Transverse colon (tissue), 4 donors: Measurements from ENCODE around the gene TNFSF9.
"Not testable (repeated sequence)": the region's sequence is repeated elsewhere in the genome, so short reads cannot be mapped to it uniquely, and the experiment has no call there.

Experiments used
- POLR2A ChIP-seq: fragments of 450-650 bp; IDR thresholded peaks from one replicate; pipeline ENCODE4 v1.6.1; 2016; ENCODE audit warnings: antibody characterized with exemption, mild to moderate bottlenecking, moderate library complexity
- POLR2AphosphoS5 ChIP-seq, 3 donors: sonication (generic); formaldehyde crosslinking; IDR thresholded peaks; one replicate each; pipeline ENCODE4 v1.6.1; 2016; ENCODE audit warnings: antibody characterized with exemption in 3 of 3
- TF ChIP-seq, protein P1 (sequence below), 5 experiments: fragments of 200-600 bp in 3 of 5; fragments of 450-650 bp in 2 of 5; sonication (generic) in 3 of 5; IDR thresholded peaks; 1 replicate in 2 of 5; 2 replicates in 3 of 5; pipeline ENCODE4 v1.5.1; 2016 to 2017; ENCODE audit warnings: antibody characterized with exemption in 5 of 5, inconsistent platforms in 3 of 5, mild to moderate bottlenecking in 2 of 5, moderate library complexity in 1 of 5

DNA sequence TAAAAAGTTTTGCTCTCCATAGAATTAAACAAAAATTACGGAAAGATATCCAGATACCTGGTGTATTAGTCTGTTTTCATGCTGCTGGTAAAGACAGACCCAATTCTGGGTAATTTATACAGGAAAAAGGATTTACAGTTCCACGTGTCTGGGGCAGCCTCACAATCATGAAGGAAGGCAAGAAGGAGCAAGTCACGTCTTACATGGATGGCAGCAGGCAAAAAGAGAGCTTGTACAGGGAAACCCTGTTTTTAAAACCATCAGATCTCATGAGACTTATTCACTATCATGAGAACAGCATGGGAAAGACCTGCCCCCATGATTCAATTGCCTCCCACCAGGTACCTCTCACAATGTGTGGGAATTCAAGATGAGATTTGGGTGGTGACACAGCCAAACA is 35.9 kb downstream of the TNFSF9 start:
- TF ChIP-seq, protein P1, sequence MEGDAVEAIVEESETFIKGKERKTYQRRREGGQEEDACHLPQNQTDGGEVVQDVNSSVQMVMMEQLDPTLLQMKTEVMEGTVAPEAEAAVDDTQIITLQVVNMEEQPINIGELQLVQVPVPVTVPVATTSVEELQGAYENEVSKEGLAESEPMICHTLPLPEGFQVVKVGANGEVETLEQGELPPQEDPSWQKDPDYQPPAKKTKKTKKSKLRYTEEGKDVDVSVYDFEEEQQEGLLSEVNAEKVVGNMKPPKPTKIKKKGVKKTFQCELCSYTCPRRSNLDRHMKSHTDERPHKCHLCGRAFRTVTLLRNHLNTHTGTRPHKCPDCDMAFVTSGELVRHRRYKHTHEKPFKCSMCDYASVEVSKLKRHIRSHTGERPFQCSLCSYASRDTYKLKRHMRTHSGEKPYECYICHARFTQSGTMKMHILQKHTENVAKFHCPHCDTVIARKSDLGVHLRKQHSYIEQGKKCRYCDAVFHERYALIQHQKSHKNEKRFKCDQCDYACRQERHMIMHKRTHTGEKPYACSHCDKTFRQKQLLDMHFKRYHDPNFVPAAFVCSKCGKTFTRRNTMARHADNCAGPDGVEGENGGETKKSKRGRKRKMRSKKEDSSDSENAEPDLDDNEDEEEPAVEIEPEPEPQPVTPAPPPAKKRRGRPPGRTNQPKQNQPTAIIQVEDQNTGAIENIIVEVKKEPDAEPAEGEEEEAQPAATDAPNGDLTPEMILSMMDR (IDR thresholded peaks at IDR 0.05): not testable (repeated sequence)
- TF ChIP-seq POLR2AphosphoS5 (IDR thresholded peaks at IDR 0.05); POLR2A: not testable (repeated sequence)
